Measurements from ENCODE around the gene TRIM2.

TRIM2 gene

DNA sequence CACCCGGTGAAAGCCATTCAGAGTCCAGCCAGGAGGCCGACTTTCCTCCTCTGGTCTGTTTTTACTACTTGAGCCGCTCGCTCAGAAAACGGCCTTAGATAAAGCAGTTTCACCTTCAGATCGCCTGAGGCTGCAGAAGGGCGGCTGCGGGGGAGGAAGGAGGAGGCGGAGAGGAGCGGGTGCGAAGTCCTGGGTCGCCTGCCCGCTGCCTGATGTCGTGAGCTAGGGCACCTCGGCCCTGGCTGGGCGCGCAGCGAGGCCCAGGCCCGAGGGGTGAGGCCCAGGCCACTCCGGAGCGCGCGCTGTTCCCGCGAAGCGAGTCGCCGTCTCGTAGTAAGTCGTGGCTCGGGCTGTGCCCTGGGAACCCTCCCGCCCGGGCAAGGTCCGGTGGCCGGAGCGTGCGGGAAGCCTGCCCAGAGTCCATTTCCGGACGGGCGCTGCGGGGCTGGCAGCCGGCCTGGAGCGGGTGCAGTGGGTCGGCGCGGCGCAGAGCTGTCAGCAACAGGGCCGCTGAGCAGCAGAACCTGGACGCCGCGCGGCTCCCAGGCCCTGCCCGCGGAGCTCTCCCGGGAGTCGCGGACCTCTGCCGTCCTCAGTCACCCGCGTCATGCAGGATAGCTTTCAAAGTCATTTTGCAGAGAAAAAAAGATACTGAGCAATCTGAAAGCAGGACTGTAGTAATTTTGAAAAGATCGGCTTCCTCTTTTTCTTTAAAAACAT lies 18.6 kb downstream of the TRIM2 start:
- Histone ChIP-seq H3K4me3 (ENCODE audit: low read depth, low read length) (peak overlapping the region; percentile 71), H3K27me3 (ENCODE audit: control insufficient read depth, insufficient read depth, low read length) (peaks cover 23% of the 10 kb centered on the region), H3K27ac (ENCODE audit: low read depth, low read length) (peak overlapping the region; percentile 91), H3K9ac (ENCODE audit: low read depth, low read length) (peak overlapping the region; percentile 42; the same call in 1 of the 2 replicates), H3K4me1 (ENCODE audit: control insufficient read depth, insufficient read depth, low read length) (peaks cover 18% of the 10 kb centered on the region), H3K36me3 (ENCODE audit: control insufficient read depth, insufficient read depth, low read length) (no peaks in the 10 kb centered on the region), H3K9me3 (ENCODE audit: control insufficient read depth, insufficient read depth, low read length) (no peaks in the 10 kb centered on the region)

- Histone ChIP-seq H3K27ac (ENCODE audit: low read depth, low read length) (peak overlapping the region; percentile 91), H3K4me3 (ENCODE audit: low read depth, low read length) (peak overlapping the region; percentile 71), H3K4me1 (ENCODE audit: control insufficient read depth, insufficient read depth, low read length) (peaks cover 18% of the 10 kb centered on the region), H3K9me3 (ENCODE audit: control insufficient read depth, insufficient read depth, low read length) (no peaks in the 10 kb centered on the region), H3K27me3 (ENCODE audit: control insufficient read depth, insufficient read depth, low read length) (peaks cover 23% of the 10 kb centered on the region), H3K9ac (ENCODE audit: low read depth, low read length) (no peak overlapping the region), H3K36me3 (ENCODE audit: control insufficient read depth, insufficient read depth, low read length) (no peaks in the 10 kb centered on the region)
These were observed 19.2 kb downstream of the TRIM2 start for GRCh38 chr4:153223427-153223801.

DNA sequence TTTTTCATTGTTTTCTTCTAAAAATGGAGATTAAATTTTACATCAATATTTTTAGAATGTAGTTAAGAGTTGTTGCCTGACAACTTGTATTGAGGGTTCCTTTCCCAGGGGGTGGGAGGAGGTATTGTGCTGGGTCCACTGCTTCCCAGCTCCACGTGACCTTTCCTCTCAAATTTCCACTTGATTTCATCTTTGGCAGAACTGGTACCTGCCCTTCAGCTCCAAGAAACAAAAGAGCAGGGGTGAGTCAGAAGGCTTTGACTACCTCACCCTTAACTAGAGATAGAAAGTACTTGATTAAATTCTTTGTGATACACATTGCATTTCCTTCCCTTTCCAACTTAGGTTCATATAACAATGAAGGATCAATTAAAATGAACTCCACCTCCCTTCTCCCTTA lies 19.7 kb downstream of the TRIM2 start:
- Histone ChIP-seq H3K36me3 (ENCODE audit: control insufficient read depth, insufficient read depth, low read length) (no peaks in the 10 kb centered on the region), H3K4me3 (ENCODE audit: low read depth, low read length) (peak overlapping the region; percentile 71), H3K9me3 (ENCODE audit: control insufficient read depth, insufficient read depth, low read length) (no peaks in the 10 kb centered on the region), H3K9ac (ENCODE audit: low read depth, low read length) (no peak overlapping the region), H3K27me3 (ENCODE audit: control insufficient read depth, insufficient read depth, low read length) (peaks cover 23% of the 10 kb centered on the region), H3K4me1 (ENCODE audit: control insufficient read depth, insufficient read depth, low read length) (peaks cover 18% of the 10 kb centered on the region), H3K27ac (ENCODE audit: low read depth, low read length) (no peak overlapping the region)

GRCh38 chr4:153224474-153224873 lies 20.2 kb downstream of the TRIM2 start:
- Histone ChIP-seq H3K9me3 (ENCODE audit: control insufficient read depth, insufficient read depth, low read length) (no peaks in the 10 kb centered on the region), H3K27me3 (ENCODE audit: control insufficient read depth, insufficient read depth, low read length) (peaks cover 23% of the 10 kb centered on the region), H3K4me3 (ENCODE audit: low read depth, low read length) (no peak overlapping the region), H3K4me1 (ENCODE audit: control insufficient read depth, insufficient read depth, low read length) (peaks cover 18% of the 10 kb centered on the region), H3K36me3 (ENCODE audit: control insufficient read depth, insufficient read depth, low read length) (no peaks in the 10 kb centered on the region), H3K27ac (ENCODE audit: low read depth, low read length) (no peak overlapping the region), H3K9ac (ENCODE audit: low read depth, low read length) (no peak overlapping the region)

DNA sequence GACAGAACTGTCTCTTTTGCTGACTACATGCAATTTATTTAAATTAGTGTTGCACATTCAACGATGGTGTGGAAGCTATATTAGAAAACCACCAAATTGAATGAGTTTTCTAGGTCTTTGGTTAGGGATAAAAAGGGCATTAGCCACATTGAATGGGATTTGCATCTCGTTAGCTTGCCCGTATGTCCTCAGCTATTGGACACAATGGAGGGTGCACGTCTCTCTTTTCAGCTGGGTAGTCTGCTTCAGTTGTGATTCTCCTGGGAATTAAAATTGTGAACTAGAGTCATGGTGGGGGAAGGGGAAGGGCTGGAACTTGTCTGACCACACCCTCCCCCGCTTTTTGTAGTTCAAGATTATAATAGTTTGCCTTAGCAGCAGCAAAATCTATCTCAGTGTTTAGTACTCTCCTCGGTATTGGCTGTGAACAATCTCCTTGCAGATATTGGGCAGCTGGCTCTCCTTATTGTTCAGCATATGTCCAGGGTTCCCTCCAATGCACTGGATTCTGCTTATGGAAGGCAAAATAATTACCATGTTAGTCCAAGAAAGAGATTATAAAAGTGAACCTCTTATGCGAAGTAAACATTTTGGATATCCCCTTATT lies 23.3 kb downstream of the TRIM2 start:
- peaks cover 19% of the 10 kb centered on the region for H3K4me1 ChIP-seq (ENCODE audit: control insufficient read depth, insufficient read depth, low read length)

DNA sequence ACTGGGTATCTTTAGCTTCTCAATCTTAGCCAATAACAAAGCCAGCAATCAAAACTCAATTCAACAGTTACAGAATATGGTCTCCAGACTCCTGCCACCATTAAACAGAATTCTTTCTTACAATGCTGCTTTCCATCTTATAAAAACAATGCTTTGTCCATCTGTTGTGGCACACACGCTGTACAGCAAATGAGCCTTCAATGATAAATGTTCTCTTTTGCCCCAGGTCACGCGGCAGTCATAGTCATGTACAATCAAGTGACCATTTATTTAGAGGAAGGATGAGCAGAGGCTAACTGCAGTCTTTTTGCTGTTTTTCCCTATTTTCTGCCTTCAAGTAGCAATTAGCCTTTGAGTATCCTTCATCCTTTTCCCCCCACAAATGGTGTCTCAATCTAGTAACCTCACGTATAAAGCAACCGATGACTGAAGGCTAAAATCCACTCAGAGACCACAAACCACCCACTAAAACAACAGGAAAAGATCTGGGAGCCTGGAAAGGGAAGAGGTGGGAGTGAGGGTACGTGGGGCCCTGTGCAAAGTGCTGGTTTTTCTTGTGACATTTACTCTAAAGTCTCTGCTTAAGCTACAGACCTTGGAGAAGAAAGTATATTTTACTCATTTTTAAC lies 24.4 kb downstream of the TRIM2 start:
- no peaks in the 10 kb centered on the region for H3K36me3 ChIP-seq (ENCODE audit: control insufficient read depth, insufficient read depth, low read length)
- no peak overlapping the region for H3K4me3 ChIP-seq (ENCODE audit: low read depth, low read length)
- H3K27me3 ChIP-seq (ENCODE audit: control insufficient read depth, insufficient read depth, low read length) = peaks cover 14% of the 10 kb centered on the region
- no peak overlapping the region for H3K9ac ChIP-seq (ENCODE audit: low read depth, low read length)
- H3K9me3 ChIP-seq (ENCODE audit: control insufficient read depth, insufficient read depth, low read length) = no peaks in the 10 kb centered on the region
- peaks cover 24% of the 10 kb centered on the region for H3K4me1 ChIP-seq (ENCODE audit: control insufficient read depth, insufficient read depth, low read length)
- no peak overlapping the region for H3K27ac ChIP-seq (ENCODE audit: low read depth, low read length)

More for the DNA sequence above, 23.3 kb downstream of the TRIM2 start:
- Histone ChIP-seq H3K27ac (ENCODE audit: low read depth, low read length) (no peak overlapping the region), H3K27me3 (ENCODE audit: control insufficient read depth, insufficient read depth, low read length) (peaks cover 23% of the 10 kb centered on the region), H3K4me3 (ENCODE audit: low read depth, low read length) (no peak overlapping the region), H3K9ac (ENCODE audit: low read depth, low read length) (no peak overlapping the region), H3K9me3 (ENCODE audit: control insufficient read depth, insufficient read depth, low read length) (no peaks in the 10 kb centered on the region), H3K36me3 (ENCODE audit: control insufficient read depth, insufficient read depth, low read length) (no peaks in the 10 kb centered on the region)

- no peaks in the 10 kb centered on the region for H3K36me3 ChIP-seq (ENCODE audit: control insufficient read depth, insufficient read depth, low read length)
- H3K4me3 ChIP-seq (ENCODE audit: low read depth, low read length) = no peak overlapping the region
- H3K4me1 ChIP-seq (ENCODE audit: control insufficient read depth, insufficient read depth, low read length) = peaks cover 29% of the 10 kb centered on the region
- peaks cover 5% of the 10 kb centered on the region for H3K27me3 ChIP-seq (ENCODE audit: control insufficient read depth, insufficient read depth, low read length)
- no peak overlapping the region for H3K27ac ChIP-seq (ENCODE audit: low read depth, low read length)
- H3K9ac ChIP-seq (ENCODE audit: low read depth, low read length) = no peak overlapping the region
- H3K9me3 ChIP-seq (ENCODE audit: control insufficient read depth, insufficient read depth, low read length) = no peaks in the 10 kb centered on the region
These were observed 25.3 kb downstream of the TRIM2 start for GRCh38 chr4:153229545-153229944.

DNA sequence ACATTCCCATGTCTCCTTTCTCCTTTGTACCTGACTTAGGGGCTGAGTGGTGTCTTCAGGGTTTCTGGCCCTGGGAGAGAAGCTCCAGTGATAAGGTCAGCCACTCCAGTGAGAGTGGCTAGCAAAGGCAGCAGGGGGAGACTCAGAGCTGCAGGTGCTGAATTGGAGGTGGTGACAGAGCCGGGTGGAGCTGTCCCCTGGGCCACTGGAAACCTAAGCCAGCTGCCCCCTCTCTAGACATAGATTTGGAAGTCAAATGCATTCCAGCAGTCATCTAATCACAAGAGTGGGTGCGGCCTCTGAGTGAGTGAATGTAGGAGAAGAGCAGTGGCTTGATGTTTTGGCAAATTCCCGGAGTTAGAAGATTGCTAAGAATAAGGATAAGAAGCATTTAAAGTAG lies 28.5 kb downstream of the TRIM2 start:
- H3K4me3 ChIP-seq (ENCODE audit: low read depth, low read length) = no peak overlapping the region
- no peaks in the 10 kb centered on the region for H3K36me3 ChIP-seq (ENCODE audit: control insufficient read depth, insufficient read depth, low read length)
- H3K4me1 ChIP-seq (ENCODE audit: control insufficient read depth, insufficient read depth, low read length) = peaks cover 21% of the 10 kb centered on the region
- no peaks in the 10 kb centered on the region for H3K27me3 ChIP-seq (ENCODE audit: control insufficient read depth, insufficient read depth, low read length)
- no peak overlapping the region for H3K9ac ChIP-seq (ENCODE audit: low read depth, low read length)
- H3K9me3 ChIP-seq (ENCODE audit: control insufficient read depth, insufficient read depth, low read length) = no peaks in the 10 kb centered on the region
- peak overlapping the region; percentile 32 for H3K27ac ChIP-seq (ENCODE audit: low read depth, low read length)

DNA sequence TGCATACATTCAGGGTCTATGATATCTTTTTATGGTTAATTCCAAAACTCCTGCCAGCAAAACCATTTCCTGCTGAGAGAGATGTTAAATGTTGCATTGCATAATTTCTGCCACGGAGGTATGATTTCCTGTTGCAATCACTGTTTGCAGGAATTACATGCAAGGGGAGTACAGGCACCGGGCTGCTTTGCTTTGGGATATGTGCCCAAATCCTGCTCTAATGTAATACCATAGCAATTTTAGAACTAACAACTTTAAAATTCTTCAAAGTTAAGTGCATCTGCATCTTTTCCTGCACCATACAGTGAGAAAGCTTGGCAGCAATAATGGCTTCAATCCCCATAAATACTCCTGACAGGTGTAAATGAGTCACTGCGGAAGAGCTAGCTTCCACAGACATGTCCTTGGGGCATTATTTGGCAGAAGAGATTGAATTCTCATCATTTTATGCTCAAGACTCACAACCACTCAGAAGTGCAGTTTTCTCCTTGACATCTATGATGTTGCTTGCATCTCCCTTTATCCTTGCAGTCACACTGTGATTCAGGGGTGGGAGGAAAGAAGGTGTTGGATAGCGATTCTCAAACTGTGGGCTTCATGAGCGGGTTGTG lies 29.6 kb downstream of the TRIM2 start:
- H3K27me3 ChIP-seq (ENCODE audit: control insufficient read depth, insufficient read depth, low read length) = no peaks in the 10 kb centered on the region
- H3K36me3 ChIP-seq (ENCODE audit: control insufficient read depth, insufficient read depth, low read length) = no peaks in the 10 kb centered on the region
- no peak overlapping the region for H3K27ac ChIP-seq (ENCODE audit: low read depth, low read length)
- peaks cover 21% of the 10 kb centered on the region for H3K4me1 ChIP-seq (ENCODE audit: control insufficient read depth, insufficient read depth, low read length)
- H3K9me3 ChIP-seq (ENCODE audit: control insufficient read depth, insufficient read depth, low read length) = no peaks in the 10 kb centered on the region
- H3K4me3 ChIP-seq (ENCODE audit: low read depth, low read length) = no peak overlapping the region
- H3K9ac ChIP-seq (ENCODE audit: low read depth, low read length) = no peak overlapping the region

- no peaks in the 10 kb centered on the region for H3K9me3 ChIP-seq (ENCODE audit: control insufficient read depth, insufficient read depth, low read length)
- no peak overlapping the region for H3K27ac ChIP-seq (ENCODE audit: low read depth, low read length)
- no peak overlapping the region for H3K9ac ChIP-seq (ENCODE audit: low read depth, low read length)
- no peak overlapping the region for H3K4me3 ChIP-seq (ENCODE audit: low read depth, low read length)
- no peaks in the 10 kb centered on the region for H3K36me3 ChIP-seq (ENCODE audit: control insufficient read depth, insufficient read depth, low read length)
- H3K27me3 ChIP-seq (ENCODE audit: control insufficient read depth, insufficient read depth, low read length) = no peaks in the 10 kb centered on the region
- peaks cover 21% of the 10 kb centered on the region for H3K4me1 ChIP-seq (ENCODE audit: control insufficient read depth, insufficient read depth, low read length)
These were observed 30.6 kb downstream of the TRIM2 start for GRCh38 chr4:153234885-153235284.

Data from HUES48 (cell line).